HPDE6-E6E7 (cell line): ENCODE results near the gene UNC45B.
"Not testable (repeated sequence)": the region's sequence is repeated elsewhere in the genome, so short reads cannot be mapped to it uniquely, and the experiment has no call there.

Experiments used
- DNase-seq: peaks from one replicate; pipeline ENCODE4 v3.0.0; 2011; ENCODE audit warnings: missing footprints; ENCODE audit errors: extremely low spot score

The UNC45B gene

GRCh38 chr17:35141681-35142466 is 5.7 kb upstream of the UNC45B start, which contains the start of gene NLE1:
NLE1 (minus strand) TSS chr17:35142303; CDS start chr17:35142275, 28 bp downstream.
- peak; percentile 86 for DNase-seq

GRCh38 chr17:35142467-35142796 is 5.2 kb upstream of the UNC45B start:
- no peak for DNase-seq

- DNase-seq, result no peak
Observed at GRCh38 chr17:35144840-35145239, 2.8 kb upstream of the UNC45B start.

- DNase-seq, result no peak
Observed at GRCh38 chr17:35146214-35146833, 1.3 kb upstream of the UNC45B start.

GRCh38 chr17:35148144-35148543 is 527 bp downstream of the UNC45B start:
- no peak for DNase-seq

GRCh38 chr17:35149941-35150340 is 2.3 kb downstream of the UNC45B start:
- no peak for DNase-seq

- DNase-seq, result not testable (repeated sequence)
Observed at GRCh38 chr17:35151080-35151479, 3.5 kb downstream of the UNC45B start.

GRCh38 chr17:35152421-35153140 is 5.0 kb downstream of the UNC45B start:
- no peak for DNase-seq

- DNase-seq, result no peak
Observed at GRCh38 chr17:35154196-35155165, 6.9 kb downstream of the UNC45B start.

- DNase-seq, result no peak
Observed at GRCh38 chr17:35155246-35155645, 7.6 kb downstream of the UNC45B start.

- no peak for DNase-seq
Observed at GRCh38 chr17:35159940-35160339, 12.3 kb downstream of the UNC45B start.

GRCh38 chr17:35160354-35161201 is 13.0 kb downstream of the UNC45B start:
- no peak for DNase-seq

GRCh38 chr17:35161281-35161761 is 13.7 kb downstream of the UNC45B start:
- no peak for DNase-seq

GRCh38 chr17:35162755-35163154 is 15.1 kb downstream of the UNC45B start:
- no peak for DNase-seq

- no peak for DNase-seq
Observed at GRCh38 chr17:35163886-35164285, 16.3 kb downstream of the UNC45B start.

GRCh38 chr17:35164716-35165115 is 17.1 kb downstream of the UNC45B start:
- DNase-seq, result no peak

- DNase-seq, result no peak
Observed at GRCh38 chr17:35166526-35166925, 18.9 kb downstream of the UNC45B start.

- no peak for DNase-seq
Observed at GRCh38 chr17:35167046-35167445, 19.4 kb downstream of the UNC45B start.

GRCh38 chr17:35167666-35168065 is 20.0 kb downstream of the UNC45B start:
- DNase-seq, result no peak

- DNase-seq, result no peak
Observed at GRCh38 chr17:35169835-35170363, 22.3 kb downstream of the UNC45B start.
